Stimulated activated naive CD4-positive, alpha-beta T cell treated with Interleukin-2 at 50 U/mL for 16 hours (primary cell): ENCODE results near the gene TTC7B.
"Not testable (repeated sequence)": the region's sequence is repeated elsewhere in the genome, so short reads cannot be mapped to it uniquely, and the experiment has no call there.

Experiments used
- DNase-seq: peaks from one replicate; lab custom pipeline; 2025; lab: John Stamatoyannopoulos, UW

The TTC7B gene

DNA sequence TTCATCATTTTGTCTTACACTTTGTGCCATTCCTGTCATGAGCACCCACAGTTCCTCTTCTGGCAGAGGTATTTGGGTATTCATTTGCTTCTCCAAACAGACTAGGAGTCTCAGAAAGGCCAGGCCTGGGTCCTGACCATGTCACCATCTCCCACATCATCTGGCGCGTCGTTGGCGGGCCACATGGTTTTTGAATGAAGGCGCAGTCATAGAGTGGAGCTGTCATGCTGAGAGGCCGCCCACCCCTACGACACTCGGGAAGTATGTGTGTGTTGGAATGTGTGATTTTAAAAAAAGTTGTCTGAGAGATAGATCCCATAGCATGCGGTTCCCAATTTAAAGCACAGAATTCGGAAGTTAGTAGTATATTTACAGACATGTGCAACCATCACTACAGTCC is 15.6 kb upstream of the TTC7B start:
- DNase-seq = no peak

DNA sequence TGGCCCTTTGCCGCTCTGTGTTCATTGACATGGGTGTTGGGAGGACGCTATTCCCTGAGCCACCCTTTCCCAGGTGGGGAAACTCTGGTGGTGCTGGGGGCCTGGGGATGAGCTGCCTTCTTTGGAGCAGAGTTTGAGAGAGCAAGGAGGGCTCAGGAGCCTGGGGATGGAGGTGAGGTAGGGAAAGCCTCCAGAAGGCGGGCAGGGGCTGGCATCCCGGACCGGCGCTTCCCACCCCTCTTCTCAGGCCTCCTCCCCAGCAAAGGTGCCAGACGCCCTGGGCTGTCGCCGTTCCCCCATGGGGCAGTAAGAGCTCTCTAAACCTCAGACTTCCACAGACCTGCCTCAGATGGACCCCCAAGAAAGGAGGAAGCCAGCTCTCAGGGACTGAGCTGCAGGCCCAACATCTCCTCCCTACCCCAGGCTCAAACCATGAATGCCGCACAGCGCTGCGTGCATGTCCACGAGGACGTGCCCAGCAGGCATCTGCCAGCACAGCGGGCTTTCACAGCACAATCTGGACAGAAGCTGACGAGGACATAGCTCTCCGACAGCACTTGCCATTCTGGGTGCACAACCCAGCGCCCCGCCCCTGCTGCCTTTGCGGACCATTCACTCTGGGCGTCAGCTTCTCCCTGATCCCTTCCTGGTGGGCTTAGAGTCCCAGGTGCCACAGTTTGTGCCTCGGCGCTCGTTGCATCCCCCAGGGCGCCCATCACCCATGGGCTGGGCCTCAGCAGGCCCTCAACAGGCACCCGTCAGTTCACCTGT is 14.9 kb upstream of the TTC7B start:
- DNase-seq = no peak

DNA sequence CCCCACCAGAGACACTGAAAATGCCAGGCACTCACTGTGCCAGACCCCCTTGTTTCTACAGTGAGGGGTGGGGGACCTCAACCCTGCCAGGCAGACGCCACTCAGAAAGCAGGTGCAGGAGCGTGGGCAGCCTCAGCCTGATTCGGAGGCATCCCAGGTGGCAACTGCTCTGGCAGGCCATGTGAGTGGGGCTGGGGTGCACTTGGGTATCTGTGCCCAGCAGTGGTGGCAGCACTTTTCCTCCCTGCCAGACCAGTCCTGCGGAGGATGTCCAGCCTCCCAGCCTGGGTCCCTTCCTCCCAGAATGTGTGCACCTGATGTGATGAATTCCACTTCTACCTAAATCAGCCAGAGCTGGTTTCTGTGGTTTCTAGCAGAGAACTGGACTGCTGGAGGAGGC is 13.4 kb upstream of the TTC7B start:
- no peak for DNase-seq

DNA sequence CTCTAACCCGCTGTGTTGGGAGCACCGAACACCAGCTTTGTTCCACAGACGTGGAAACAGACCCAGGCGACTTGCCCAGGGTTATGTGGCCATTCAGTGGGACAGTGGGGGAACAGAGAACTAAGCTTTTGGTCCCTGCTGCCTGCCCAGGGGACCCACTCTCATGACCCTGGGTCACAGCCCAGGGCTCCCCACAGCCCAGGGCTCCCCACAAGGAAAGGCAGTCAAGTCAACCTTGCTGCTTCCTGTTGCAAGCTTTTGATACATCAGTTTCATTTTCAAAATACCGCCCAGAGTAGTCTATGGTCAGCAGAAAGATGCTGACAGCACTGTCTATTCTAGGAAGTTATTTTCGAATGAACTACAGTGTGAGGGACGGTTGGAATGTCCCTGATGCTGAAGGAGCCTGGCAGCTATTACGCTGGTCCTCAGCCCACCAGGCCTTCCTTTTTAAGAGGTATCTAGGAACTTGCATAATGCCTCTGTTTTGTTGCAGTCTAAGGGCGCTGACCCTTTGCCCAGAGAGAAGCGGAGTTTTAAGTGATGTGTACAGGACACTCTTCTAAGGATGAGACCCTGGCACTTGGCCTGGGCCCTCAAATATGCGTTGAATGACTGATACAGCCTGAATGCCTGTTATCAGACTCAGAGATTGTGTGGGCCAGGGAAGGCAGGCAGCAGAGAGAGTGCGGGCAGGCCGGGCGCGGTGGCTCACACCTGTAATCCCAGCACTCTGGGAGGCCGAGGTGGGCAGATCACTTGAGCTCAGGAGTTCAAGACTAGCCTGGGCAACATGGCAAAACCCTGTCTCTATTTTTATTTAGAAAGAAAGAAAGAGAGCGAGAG is 12.6 kb upstream of the TTC7B start:
- peak; percentile 4 for DNase-seq

DNA sequence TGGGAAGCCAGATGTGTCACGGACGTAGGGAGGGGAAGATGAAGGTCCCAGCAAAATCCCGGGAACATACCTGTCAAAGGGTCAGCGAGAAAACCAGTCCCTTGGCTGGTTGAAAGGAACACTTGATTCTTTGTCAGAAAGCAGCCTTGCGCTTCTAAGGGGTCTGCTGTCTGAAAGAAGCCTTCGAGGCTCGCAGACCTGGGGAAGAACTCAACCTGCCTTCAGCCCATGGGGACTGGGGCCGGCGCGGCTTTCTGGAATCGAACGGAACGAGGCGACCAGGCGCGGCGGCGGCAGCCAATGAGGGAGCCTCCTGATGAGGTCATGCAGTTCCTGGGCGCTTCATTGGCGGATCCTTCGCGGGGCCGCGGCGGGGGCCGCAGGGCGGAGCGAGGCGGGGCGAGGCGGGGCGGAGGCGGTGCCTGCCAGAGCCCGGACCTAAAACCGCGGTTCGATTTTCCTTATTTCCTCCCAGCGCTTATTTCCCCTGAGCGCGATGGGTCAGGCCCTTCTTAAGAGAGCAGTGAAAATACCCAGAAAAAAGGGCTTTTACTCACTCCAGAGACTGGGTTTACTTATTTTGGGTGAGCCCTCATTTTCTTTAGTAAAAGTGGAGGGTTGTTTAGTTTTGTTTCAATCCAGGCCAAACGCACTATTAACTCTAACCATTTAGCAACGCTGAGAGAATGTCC is 11.8 kb upstream of the TTC7B start:
- peak; percentile 86 for DNase-seq

DNA sequence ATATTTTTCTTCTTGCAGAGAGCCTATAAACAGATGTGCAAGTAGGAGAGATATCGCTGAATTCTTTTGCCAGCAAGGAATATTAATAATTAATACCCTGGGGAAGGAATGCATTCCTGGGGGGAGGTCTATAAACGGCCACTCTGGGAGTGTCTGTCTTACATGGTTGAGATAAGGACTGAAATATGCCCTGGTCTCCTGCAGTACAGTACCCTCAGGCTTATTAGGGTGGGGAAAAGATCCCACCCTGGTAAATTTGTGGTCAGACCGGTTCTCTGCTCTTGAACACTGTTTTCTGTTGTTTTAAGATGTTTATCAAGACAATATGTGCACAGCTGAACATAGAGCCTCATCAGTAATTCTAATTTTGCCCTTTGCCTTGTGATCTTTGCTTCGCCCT is 7.3 kb upstream of the TTC7B start:
- not testable (repeated sequence) for DNase-seq

DNA sequence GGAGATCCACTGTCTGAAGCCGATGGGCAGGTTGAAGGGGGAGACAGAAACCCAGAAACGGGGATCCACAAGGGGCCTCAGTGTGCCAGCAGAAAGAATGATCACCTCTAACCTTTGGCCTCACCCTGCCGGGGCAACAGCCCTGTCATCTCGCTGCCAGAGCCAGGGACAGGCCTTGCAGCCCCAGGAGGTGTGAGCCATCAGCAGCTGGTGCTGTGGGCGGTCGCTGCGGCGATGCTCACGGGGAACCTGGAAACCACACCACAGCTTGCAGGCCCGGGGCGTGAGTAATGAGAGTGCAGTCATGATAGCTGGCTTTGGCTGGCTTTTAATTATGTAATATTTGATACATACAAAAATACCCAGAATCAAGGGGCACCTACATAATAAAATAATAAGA is 4.7 kb upstream of the TTC7B start:
- peak; percentile 84 for DNase-seq

DNA sequence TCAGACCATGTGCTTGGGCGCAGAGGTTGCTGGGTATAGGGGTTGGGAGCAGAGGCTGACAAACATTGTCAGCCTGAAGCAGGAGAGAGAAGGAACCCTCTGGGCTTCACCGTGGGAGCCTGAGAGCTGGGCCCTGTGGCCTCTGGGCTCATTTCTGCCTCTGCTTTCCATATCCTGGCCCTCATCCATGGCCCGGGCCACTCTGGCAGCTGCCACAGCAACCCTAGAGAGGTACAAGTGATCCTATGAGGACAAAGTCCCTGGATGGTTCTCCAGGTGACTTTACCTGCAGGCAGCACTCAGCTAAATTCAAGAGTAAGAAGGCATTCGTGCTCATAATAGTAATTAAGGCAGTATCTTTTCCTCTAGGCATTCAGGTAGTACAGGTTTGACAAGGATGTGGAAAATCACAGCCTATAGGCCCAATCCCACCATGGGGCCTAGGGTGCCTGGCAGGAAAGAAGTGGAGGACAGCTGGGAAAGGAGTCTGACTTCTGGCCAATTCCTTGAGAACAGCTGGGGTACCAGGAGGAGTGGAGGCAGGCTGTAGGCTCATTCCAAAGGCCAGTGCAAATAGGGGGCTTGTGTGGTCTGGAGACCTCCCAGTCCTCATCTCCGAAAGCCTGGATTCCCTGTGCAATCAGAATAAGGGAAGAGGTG is 3.6 kb upstream of the TTC7B start:
- DNase-seq = no peak

DNA sequence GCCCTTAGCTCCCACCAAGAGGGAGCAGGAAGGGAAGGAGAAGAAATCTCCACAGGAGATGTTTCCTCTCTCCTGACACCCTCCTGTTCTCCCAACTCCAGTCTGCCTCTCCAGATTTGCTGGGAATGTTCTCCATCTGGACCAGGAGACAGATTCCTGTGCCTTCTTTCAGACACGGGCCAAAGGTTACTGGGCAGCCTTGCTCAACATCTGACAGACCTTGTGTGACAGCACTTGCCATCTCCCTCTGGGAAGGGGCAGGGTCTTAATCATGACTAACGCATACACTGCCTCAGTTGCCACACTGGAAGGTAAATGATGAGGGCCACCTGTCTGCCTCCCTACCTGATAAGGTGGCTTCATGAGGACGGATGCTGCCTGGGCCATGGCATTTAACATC is 2.5 kb upstream of the TTC7B start:
- DNase-seq = no peak

DNA sequence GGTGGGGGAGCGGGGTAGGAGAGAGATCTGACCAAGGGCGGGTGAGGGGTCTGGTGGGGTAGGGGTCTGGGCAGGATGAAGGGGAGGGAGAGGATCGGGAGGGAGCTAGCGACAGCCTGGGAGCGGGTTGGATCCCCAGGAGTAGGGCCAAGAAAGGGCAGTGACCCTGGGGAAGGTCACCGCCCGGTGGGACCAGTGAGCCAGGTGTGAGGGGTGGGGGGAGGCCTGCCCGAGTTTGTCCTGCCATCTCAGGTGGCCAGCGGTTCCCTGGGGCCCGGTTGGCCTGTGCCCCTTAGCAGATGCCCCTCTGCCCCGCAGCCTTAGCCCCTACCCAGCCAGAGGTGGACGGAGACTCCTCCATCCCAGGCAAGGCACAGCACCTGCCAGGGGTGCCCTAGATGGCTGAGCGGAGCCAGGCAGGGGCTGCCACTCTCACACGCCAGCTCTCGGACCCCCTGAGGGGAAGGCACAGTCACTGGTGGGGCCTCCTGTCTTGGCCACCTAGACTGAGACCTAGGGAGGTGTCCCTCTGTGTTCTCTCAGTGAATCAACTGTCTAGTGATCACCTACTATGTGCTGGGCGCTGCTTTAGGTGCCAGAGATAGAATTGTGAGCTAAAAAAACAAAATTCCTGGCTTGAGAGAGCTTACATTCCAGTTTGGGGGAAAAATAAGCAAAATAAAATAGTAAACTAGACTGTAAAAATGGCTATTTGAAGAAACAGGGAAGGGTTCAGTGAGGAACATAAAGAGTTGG is 629 bp upstream of the TTC7B start:
- DNase-seq = no peak

DNA sequence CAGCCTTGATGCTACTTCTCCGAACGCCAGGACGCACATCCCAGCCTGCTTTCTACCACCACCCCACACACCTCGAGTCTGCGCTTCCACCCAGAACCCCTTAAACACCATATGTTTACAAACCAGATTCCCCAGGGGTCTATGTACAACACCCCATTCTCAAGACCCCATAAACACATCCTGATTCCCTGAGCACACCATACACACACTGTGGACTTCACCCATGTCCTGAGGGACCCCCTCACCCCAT is 733 bp downstream of the TTC7B start:
- no peak for DNase-seq

DNA sequence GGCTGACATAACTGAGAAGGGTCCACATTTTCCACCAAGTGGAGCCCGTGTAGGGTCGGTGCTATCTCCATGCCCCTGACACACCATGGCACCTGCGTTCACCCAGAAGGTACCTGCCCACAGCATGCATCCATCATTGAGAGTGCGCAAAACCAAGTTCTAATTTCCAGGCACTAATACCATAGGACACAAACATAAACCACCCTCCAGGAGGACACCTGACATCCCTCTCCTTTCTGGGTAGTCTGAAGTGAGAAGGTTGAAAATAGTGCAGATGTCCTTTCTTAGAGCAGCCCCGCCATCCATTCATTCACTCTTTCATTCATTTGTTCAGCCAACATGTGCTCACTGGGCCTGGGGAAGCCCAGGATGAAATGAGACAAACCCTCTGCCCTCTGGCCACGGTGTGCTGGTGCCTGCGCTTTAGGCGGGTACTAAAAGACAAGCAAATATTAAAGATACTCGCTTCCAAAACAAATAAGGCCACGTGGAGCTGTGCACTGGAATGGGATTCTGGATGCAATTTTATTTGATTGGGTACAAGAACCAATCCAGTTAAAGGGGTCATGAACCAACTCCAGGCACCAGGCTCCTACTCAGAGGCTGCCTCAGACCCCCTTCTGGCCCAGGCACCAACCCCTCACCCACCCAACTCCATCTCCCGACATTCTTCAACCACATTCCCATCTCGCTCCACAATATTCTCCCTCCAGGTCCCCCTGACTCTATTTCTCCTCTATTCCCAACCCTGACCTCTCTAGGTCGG is 1.2 kb downstream of the TTC7B start:
- DNase-seq = no peak

DNA sequence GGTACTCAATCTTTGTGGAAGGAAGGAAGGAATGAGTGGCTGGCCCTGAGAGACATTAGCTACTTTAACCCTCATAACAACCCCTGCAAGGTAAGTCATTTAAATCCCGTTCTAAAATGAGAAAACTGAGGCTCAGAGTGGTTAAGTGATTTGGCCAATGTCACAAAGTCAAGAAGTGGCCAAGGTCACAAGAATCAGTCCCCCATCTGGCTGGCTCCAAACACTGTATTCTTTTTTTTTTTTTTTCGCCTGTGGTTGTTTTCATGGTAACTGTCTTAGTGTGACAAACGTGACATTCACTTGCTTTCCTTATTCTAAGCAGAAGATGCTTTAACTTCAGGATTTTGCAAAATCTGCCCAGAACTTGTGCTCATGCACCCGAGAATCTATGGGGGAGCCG is 2.8 kb downstream of the TTC7B start:
- no peak for DNase-seq

DNA sequence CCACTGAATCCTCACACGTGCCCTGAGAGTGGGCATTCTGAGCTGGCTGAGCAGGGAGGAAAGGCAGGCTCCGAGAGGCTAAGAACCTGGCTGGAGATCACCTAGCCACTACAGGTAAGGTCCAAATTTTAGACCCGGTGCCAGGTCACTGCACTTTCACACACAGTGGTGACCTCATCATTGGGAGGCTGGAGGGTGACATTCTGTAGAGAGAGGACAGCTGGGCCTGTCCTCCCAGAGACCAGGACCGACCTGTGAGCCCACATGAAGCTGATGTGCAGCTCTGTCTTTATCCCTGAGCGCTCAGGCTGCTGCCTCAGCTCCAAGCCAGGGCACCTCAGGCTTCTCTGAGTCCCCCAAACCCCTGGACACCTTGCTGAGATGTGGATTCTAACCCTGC is 4.1 kb downstream of the TTC7B start:
- no peak for DNase-seq

DNA sequence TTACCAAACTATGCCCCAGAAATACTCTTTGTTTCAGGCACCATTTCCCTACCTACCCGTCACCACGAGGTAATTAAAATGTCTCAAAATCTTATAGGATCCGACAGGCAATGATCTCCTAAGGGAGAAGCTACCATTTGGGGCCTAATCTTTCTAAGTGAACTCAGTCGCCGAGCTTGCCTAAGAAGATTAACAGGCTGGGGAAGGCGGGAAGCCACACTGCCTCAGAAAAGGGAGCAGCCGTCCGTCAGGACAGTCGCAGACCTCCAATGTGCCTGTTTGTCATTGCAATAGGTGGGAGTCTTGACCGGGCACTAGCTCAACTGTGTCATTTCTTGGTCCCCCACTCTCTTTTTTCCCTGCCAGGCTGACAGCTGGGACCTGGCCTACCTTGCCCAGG is 4.6 kb downstream of the TTC7B start:
- no peak for DNase-seq

DNA sequence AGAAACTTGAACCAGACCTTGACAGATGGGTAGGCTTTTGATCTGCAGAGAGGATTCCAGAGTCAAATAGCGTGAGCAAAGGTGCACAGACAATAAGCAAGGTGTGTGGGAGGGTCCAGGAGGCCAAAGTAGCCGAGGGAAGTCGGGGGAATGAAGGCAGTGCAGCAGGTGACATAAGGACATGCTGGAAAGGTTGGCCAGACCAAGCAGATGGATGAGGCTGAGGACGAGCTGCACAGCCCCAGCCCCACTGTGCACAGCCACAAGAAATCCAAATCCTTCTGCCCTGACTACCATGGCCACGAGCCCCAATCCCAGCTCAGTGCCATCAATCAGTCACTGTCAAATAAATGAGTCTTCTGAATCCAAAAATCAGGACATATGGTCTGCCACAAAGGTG is 5.4 kb downstream of the TTC7B start:
- DNase-seq = no peak

DNA sequence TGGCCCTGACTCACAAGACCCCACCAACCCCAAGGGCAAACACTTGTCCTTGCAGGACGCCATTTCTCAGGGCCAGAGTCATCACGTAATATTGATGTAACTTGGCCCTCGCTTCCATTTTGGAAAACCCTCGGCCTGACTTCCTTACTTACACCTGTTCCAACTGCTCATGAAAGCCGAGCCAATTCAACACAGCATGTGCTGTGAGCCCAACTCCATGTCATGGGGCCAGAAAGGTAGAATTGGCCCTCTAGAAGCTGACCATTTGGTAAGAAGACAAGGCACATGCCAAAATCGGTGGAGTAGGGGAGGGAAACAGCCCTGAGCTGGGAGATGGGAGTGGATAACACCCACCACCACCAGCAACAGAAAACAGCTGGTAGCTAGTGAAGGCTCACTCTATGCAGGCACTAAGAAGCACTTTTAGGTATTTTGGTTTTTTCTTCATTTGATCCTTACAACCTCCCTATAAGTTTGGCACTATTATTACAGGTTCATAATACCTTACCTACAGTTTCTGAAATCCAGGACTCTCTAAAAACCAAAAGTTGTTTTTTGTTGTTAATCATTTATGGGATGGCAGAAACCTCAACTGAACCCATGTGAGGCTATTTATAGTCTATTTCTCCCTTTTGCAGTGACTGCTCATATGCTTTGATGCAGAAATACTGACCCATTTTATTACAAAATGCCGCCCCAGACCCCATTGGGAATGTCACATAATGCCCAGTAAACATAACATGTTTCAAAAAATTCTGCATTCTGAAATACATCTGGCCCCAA is 6.5 kb downstream of the TTC7B start:
- no peak for DNase-seq

DNA sequence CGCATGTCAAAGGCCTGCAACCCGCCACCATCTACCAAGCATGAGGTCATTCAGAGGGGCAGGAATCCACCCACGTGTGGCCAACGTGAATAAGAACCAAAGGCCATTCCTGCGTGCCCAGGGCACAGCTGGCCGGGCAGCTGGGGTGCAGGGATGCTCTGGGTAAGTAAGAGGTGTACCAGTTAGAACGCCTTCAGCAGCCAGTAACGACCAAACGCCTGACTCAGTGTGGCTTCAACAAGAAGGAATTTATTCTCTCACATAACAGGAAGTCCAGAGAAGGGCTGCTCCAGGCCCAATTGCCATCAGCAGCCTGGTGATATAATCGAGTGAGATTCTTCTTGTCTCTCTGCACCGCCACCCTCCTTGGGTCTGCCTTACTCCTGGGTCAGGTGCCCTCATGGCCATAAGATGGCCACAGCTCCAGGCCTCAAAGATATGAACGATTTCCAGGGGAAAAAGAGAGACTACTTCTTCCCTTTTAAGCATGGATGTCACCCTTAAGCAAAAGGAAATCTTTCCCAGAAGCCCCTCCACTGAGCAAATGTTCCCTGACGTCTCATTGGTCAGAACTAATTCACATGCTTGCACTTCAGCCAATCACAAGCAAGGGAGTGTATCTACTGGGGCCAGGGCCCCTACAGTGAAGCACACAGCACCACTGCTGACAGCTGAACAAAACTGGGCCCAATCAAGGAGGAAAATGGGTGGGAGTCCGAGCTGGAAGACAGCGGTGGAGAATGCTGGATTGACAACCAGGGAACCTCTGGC is 7.3 kb downstream of the TTC7B start:
- no peak for DNase-seq

DNA sequence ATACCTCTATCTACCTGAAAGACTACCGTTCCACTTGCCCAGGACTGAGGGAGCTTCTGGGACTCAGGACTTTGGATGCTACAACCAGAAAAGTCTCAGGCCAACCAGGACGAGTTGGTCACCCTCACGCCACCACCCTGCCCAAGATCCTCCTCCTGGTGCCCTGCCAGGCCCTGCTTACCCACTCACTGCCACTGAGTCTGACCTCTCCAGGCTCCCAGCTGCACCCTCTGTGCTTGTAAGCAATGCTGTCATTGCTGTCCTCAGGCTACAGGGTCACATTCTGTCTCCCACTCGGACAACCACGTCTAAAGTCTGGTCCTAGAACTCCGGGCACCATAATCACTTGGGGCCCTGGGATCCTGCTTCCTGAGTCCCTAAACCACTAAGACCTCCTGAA is 9.2 kb downstream of the TTC7B start:
- no peak for DNase-seq
